Naive thymus-derived CD4-positive, alpha-beta T cell (primary cell): ENCODE data around the gene FKBP14. TPM values are rescaled to one million over a fixed set of nuclear protein-coding genes. Genes with fewer than 3 reads are reported as not detected.
A peak's percentile ranks its signal among the peaks of the same experiment; 100 is the strongest.

Experiments used
- ATAC-seq: fragments of 150-1000 bp; cut with Tn5 transposase; 2 replicates; pipeline ENCODE4 v1.10.0; 2021; ENCODE audit warnings: mild to moderate bottlenecking, moderate library complexity
- CTCF ChIA-PET: fragments of 350-600 bp; sonication (Branson Sonifier 250); formaldehyde crosslinking; loops from one replicate; lab custom pipeline; 2021; ENCODE audit warnings: antibody characterized with exemption; lab: Charles Lee
- POLR2A ChIA-PET: fragments of 350-600 bp; sonication (Branson Sonifier 250); formaldehyde crosslinking; loops from one replicate; lab custom pipeline; 2021; ENCODE audit warnings: antibody characterized with exemption, inconsistent platforms; lab: Charles Lee
- DNase-seq, 9 donors: peaks; one replicate each; pipeline versions ENCODE4 v3.0.0 to v3.0.0-alpha.2; 2020 to 2022; ENCODE audit warnings: mixed read lengths in 1 of 9
- H3K27ac ChIP-seq: one replicate; pipeline ENCODE4 v1.7.0; 2013; ENCODE audit warnings: mild to moderate bottlenecking, low read depth, low read length, moderate library complexity
- H3K27me3 ChIP-seq, 2 donors: one replicate each; pipeline ENCODE4 v1.7.0; 2013; ENCODE audit warnings: low read length in 2 of 2, mild to moderate bottlenecking in 2 of 2, moderate library complexity in 2 of 2; ENCODE audit not compliant: control insufficient read depth in 2 of 2, insufficient read depth in 2 of 2
- H3K36me3 ChIP-seq, 3 experiments: 1 replicate in 2 of 3; 2 replicates in 1 of 3; pipeline ENCODE4 v1.7.0; 2013; ENCODE audit warnings: low read length in 3 of 3, mild to moderate bottlenecking in 3 of 3, moderate library complexity in 1 of 3; ENCODE audit not compliant: insufficient read depth in 3 of 3, control insufficient read depth in 2 of 3
- H3K4me1 ChIP-seq, 2 donors: one replicate each; pipeline ENCODE4 v1.7.0; 2013; ENCODE audit warnings: low read length in 2 of 2, mild to moderate bottlenecking in 2 of 2, moderate library complexity in 1 of 2; ENCODE audit not compliant: control insufficient read depth in 2 of 2, insufficient read depth in 2 of 2
- H3K4me3 ChIP-seq: 2 replicates; pipeline ENCODE4 v1.7.0; 2013; ENCODE audit warnings: mild to moderate bottlenecking, low read length
- H3K9me3 ChIP-seq, 3 experiments: 1 replicate in 2 of 3; 2 replicates in 1 of 3; pipeline ENCODE4 v1.7.0; 2013; ENCODE audit warnings: low read length in 3 of 3; ENCODE audit not compliant: control insufficient read depth in 2 of 3
- H3K27ac Mint-ChIP-seq, 9 donors: one replicate each; pipeline ENCODE4 v1.8.0; 2020 to 2022; ENCODE audit warnings: mixed read lengths in 9 of 9, mild to moderate bottlenecking in 8 of 9, moderate library complexity in 5 of 9, inconsistent platforms in 2 of 9
- H3K27me3 Mint-ChIP-seq, 5 donors: one replicate each; pipeline ENCODE4 v1.8.0; 2021 to 2022; ENCODE audit warnings: mixed read lengths in 5 of 5, mild to moderate bottlenecking in 1 of 5
- H3K36me3 Mint-ChIP-seq, 5 donors: one replicate each; pipeline ENCODE4 v1.8.0; 2020 to 2022; ENCODE audit warnings: mixed read lengths in 5 of 5, mild to moderate bottlenecking in 3 of 5, inconsistent platforms in 1 of 5
- H3K4me1 Mint-ChIP-seq, 7 donors: one replicate each; pipeline ENCODE4 v1.8.0; 2020 to 2022; ENCODE audit warnings: mixed read lengths in 7 of 7, mild to moderate bottlenecking in 3 of 7, inconsistent platforms in 1 of 7
- H3K4me3 Mint-ChIP-seq, 10 donors: one replicate each; pipeline ENCODE4 v1.8.0; 2020 to 2022; ENCODE audit warnings: mild to moderate bottlenecking in 10 of 10, mixed read lengths in 10 of 10, moderate library complexity in 6 of 10, inconsistent platforms in 2 of 10
- H3K9me3 Mint-ChIP-seq, 11 donors: one replicate each; pipeline ENCODE4 v1.8.0; 2020 to 2022; ENCODE audit warnings: mixed read lengths in 11 of 11, mild to moderate bottlenecking in 4 of 11, inconsistent platforms in 1 of 11, moderate library complexity in 1 of 11
- intact Hi-C, 2 donors: fragments of 100-400 bp; cut with micrococcal nuclease; formaldehyde crosslinking; loops; one replicate each; pipeline ENCODE4 v1.15.1; 2023
- polyA plus RNA-seq, 2 donors: library from polyadenylated mRNA; unstranded; fragments of 300-500 nt; fragmentation: Illumina TruSeq; gene quantifications; one replicate each; pipeline ENCODE4 v1.2.3, GENCODE V29; 2021
- total RNA-seq, 6 experiments: library from RNA in 5 of 6; stranded (reverse) in 5 of 6; gene quantifications; 1 replicate in 5 of 6; 2 replicates in 1 of 6; pipeline ENCODE4 v1.2.3 and lab custom pipeline; 2021 to 2026

The FKBP14 gene
- total and polyA plus RNA-seq, 7 experiments from 2014 or later = 1.6 to 6.5 (median 5.1) TPM

- no peaks in the 10 kb centered on the region for H3K36me3 ChIP-seq
- Mint-ChIP-seq H3K36me3 (peaks cover 0 to 7% (median 3%) of the 10 kb centered on the region in 5 donors), H3K27me3 (no peaks in the 10 kb centered on the region), H3K27ac (no peak overlapping the region), H3K4me3 (no peak overlapping the region), H3K4me1 (peaks cover 28 to 47% (median 39%) of the 10 kb centered on the region in 7 donors), H3K9me3 (no peaks in the 10 kb centered on the region)
- intact Hi-C loops = no loop called here
- CTCF ChIA-PET = no interaction called here
- H3K4me1 ChIP-seq = peaks cover 6 to 12% of the 10 kb centered on the region in 2 donors
- H3K27ac ChIP-seq = no peak overlapping the region
- DNase-seq (no peak), ATAC-seq (no peak)
- H3K27me3 ChIP-seq = no peaks in the 10 kb centered on the region
- no peak overlapping the region for H3K4me3 ChIP-seq
- no peaks in the 10 kb centered on the region for H3K9me3 ChIP-seq
- POLR2A ChIA-PET = no interaction called here
These were observed 3.5 kb downstream of the FKBP14 start for GRCh38 chr7:30022991-30023390.

- no peak for DNase-seq
- intact Hi-C loops = no loop called here
These were observed 6.0 kb downstream of the FKBP14 start for GRCh38 chr7:30020535-30020934.

GRCh38 chr7:30019960-30020359 is 6.5 kb downstream of the FKBP14 start:
- CTCF ChIA-PET = no interaction called here
- H3K27ac ChIP-seq = no peak overlapping the region
- no peak overlapping the region for H3K4me3 ChIP-seq
- POLR2A ChIA-PET = no interaction called here
- DNase-seq = no peak
- peaks cover 0 to 12% (median 6%) of the 10 kb centered on the region in 5 donors for H3K36me3 Mint-ChIP-seq
- H3K4me1 ChIP-seq = peaks cover 0 to 2% of the 10 kb centered on the region in 2 donors
- intact Hi-C loops = loop anchor here in 1 of 2 donors (1.0 kb wide), 1 partner anchor 42 kb away; no protein-coding TSS in a partner anchor
- no peaks in the 10 kb centered on the region for H3K9me3 ChIP-seq
- H3K4me3 Mint-ChIP-seq = no peak overlapping the region
- peak overlapping the region in 1 of 9 donors; percentile 6 for H3K27ac Mint-ChIP-seq
- H3K9me3 Mint-ChIP-seq = no peaks in the 10 kb centered on the region
- no peaks in the 10 kb centered on the region for H3K27me3 Mint-ChIP-seq
- ATAC-seq = no peak
- peaks cover 14 to 26% (median 18%) of the 10 kb centered on the region in 7 donors for H3K4me1 Mint-ChIP-seq
- no peaks in the 10 kb centered on the region for H3K27me3 ChIP-seq
- H3K36me3 ChIP-seq = peaks cover 0 to 8% (median 0%) of the 10 kb centered on the region in 3 experiments

More at GRCh38 chr7:30020535-30020934, 6.0 kb downstream of the FKBP14 start:
- H3K4me3 Mint-ChIP-seq = no peak overlapping the region
- H3K9me3 Mint-ChIP-seq = no peaks in the 10 kb centered on the region
- peaks cover 0 to 12% (median 7%) of the 10 kb centered on the region in 5 donors for H3K36me3 Mint-ChIP-seq
- no peak for ATAC-seq
- Histone ChIP-seq H3K36me3 (peaks cover 0 to 8% (median 0%) of the 10 kb centered on the region in 3 experiments), H3K9me3 (no peaks in the 10 kb centered on the region), H3K27ac (no peak overlapping the region), H3K27me3 (no peaks in the 10 kb centered on the region), H3K4me3 (no peak overlapping the region), H3K4me1 (peaks cover 0 to 8% of the 10 kb centered on the region in 2 donors)
- no peak overlapping the region for H3K27ac Mint-ChIP-seq
- H3K27me3 Mint-ChIP-seq = no peaks in the 10 kb centered on the region
- CTCF ChIA-PET = no interaction called here
- peaks cover 20 to 32% (median 24%) of the 10 kb centered on the region in 7 donors for H3K4me1 Mint-ChIP-seq
- POLR2A ChIA-PET = no interaction called here

GRCh38 chr7:30019387-30019786 is 7.1 kb downstream of the FKBP14 start:
- Histone ChIP-seq H3K36me3 (peaks cover 0 to 8% (median 0%) of the 10 kb centered on the region in 3 experiments), H3K27ac (no peak overlapping the region), H3K4me3 (no peak overlapping the region), H3K4me1 (no peaks in the 10 kb centered on the region), H3K27me3 (no peaks in the 10 kb centered on the region), H3K9me3 (no peaks in the 10 kb centered on the region)
- peaks cover 10 to 20% (median 13%) of the 10 kb centered on the region in 7 donors for H3K4me1 Mint-ChIP-seq
- CTCF ChIA-PET = interaction anchor here (0.6 kb wide), 1 partner anchor 212 kb away, joined by 3 read pairs; no protein-coding TSS in a partner anchor
- no peak for ATAC-seq
- intact Hi-C loops = loop anchor here in 1 of 2 donors (1.0 kb wide), 1 partner anchor 43 kb away; no protein-coding TSS in a partner anchor
- H3K27ac Mint-ChIP-seq = no peak overlapping the region
- no peak for DNase-seq
- POLR2A ChIA-PET = no interaction called here
- H3K27me3 Mint-ChIP-seq = no peaks in the 10 kb centered on the region
- no peak overlapping the region for H3K4me3 Mint-ChIP-seq
- H3K9me3 Mint-ChIP-seq = no peaks in the 10 kb centered on the region
- peaks cover 0 to 16% (median 7%) of the 10 kb centered on the region in 5 donors for H3K36me3 Mint-ChIP-seq

GRCh38 chr7:30018451-30018850 is 8.1 kb downstream of the FKBP14 start:
- no peaks in the 10 kb centered on the region for H3K9me3 ChIP-seq
- intact Hi-C loops = no loop called here
- H3K4me1 Mint-ChIP-seq = peaks cover 4 to 11% (median 6%) of the 10 kb centered on the region in 7 donors
- CTCF ChIA-PET = no interaction called here
- DNase-seq (no peak), ATAC-seq (no peak)
- no peak overlapping the region for H3K4me3 Mint-ChIP-seq
- H3K36me3 Mint-ChIP-seq = peaks cover 0 to 19% (median 10%) of the 10 kb centered on the region in 5 donors
- H3K4me3 ChIP-seq = no peak overlapping the region
- H3K27ac ChIP-seq = no peak overlapping the region
- POLR2A ChIA-PET = no interaction called here
- peaks cover 0 to 8% (median 0%) of the 10 kb centered on the region in 3 experiments for H3K36me3 ChIP-seq
- H3K27me3 Mint-ChIP-seq = no peaks in the 10 kb centered on the region
- H3K4me1 ChIP-seq = no peaks in the 10 kb centered on the region
- no peaks in the 10 kb centered on the region for H3K27me3 ChIP-seq
- H3K27ac Mint-ChIP-seq = peak overlapping the region in 1 of 9 donors; percentile 51
- H3K9me3 Mint-ChIP-seq = no peaks in the 10 kb centered on the region

GRCh38 chr7:30012757-30013156 is 13.7 kb downstream of the FKBP14 start:
- H3K27me3 Mint-ChIP-seq = no peaks in the 10 kb centered on the region
- ChIA-PET CTCF (no interaction called here), POLR2A (no interaction called here)
- no peaks in the 10 kb centered on the region for H3K4me1 Mint-ChIP-seq
- Histone ChIP-seq H3K4me3 (no peak overlapping the region), H3K27me3 (no peaks in the 10 kb centered on the region), H3K36me3 (peaks cover 0 to 8% (median 0%) of the 10 kb centered on the region in 3 experiments), H3K4me1 (no peaks in the 10 kb centered on the region), H3K27ac (no peak overlapping the region), H3K9me3 (no peaks in the 10 kb centered on the region)
- intact Hi-C loops = no loop called here
- no peak overlapping the region for H3K27ac Mint-ChIP-seq
- H3K9me3 Mint-ChIP-seq = no peaks in the 10 kb centered on the region
- H3K36me3 Mint-ChIP-seq = peaks cover 0 to 19% (median 15%) of the 10 kb centered on the region in 5 donors
- DNase-seq = no peak
- no peak overlapping the region for H3K4me3 Mint-ChIP-seq
- ATAC-seq = no peak

GRCh38 chr7:30010021-30010420 is 16.5 kb downstream of the FKBP14 start:
- H3K27ac ChIP-seq = no peak overlapping the region
- CTCF ChIA-PET = no interaction called here

More at GRCh38 chr7:30010021-30010420, 16.5 kb downstream of the FKBP14 start:
- Mint-ChIP-seq H3K36me3 (peaks cover 0 to 13% (median 8%) of the 10 kb centered on the region in 5 donors), H3K4me1 (no peaks in the 10 kb centered on the region), H3K27me3 (peaks cover 0 to 3% (median 0%) of the 10 kb centered on the region in 5 donors), H3K9me3 (no peaks in the 10 kb centered on the region), H3K27ac (no peak overlapping the region), H3K4me3 (no peak overlapping the region)
- ATAC-seq (no peak), DNase-seq (no peak)
- Histone ChIP-seq H3K4me3 (no peak overlapping the region), H3K36me3 (no peaks in the 10 kb centered on the region), H3K4me1 (no peaks in the 10 kb centered on the region), H3K27me3 (no peaks in the 10 kb centered on the region), H3K9me3 (no peaks in the 10 kb centered on the region)
- intact Hi-C loops = no loop called here
- POLR2A ChIA-PET = no interaction called here
